Measurements from ENCODE around the gene THRA. TPM values are rescaled to one million over a fixed set of nuclear protein-coding genes. Genes with fewer than 3 reads are reported as not detected.

The THRA gene
- total RNA-seq, 4 donors from 2014 or later = 32.6 to 69.9 (median 48.9) TPM

- H3K4me3 ChIP-seq = peak overlapping the region; percentile 61
- TF ChIP-seq POLR2AphosphoS5 (IDR thresholded peaks at IDR 0.05) (no peak), CTCF (IDR thresholded peaks at IDR 0.05) (no peak), POLR2A (IDR thresholded peaks at IDR 0.05) (no peak), EP300 (IDR thresholded peaks at IDR 0.05) (no peak)
- no peak for DNase-seq (ENCODE audit: low spot score in 2 of 2)
Measured at GRCh38 chr17:40101367-40102210, 38.8 kb downstream of the THRA start.

GRCh38 chr17:40103071-40103661 is 40.4 kb downstream of the THRA start:
- peaks cover 83% of the 10 kb centered on the region for H3K4me1 ChIP-seq
- H3K27me3 ChIP-seq = no peaks in the 10 kb centered on the region
- H3K27ac ChIP-seq = peak overlapping the region; percentile 94
- no peak for DNase-seq (ENCODE audit: low spot score in 2 of 2)
- H3K4me3 ChIP-seq = no peak overlapping the region
- H3K9me3 ChIP-seq = no peaks in the 10 kb centered on the region
- 50% methylated on average over 3 of the region's 3 CpGs for WGBS
- TF ChIP-seq EP300 (IDR thresholded peaks at IDR 0.05) = no peak
- TF ChIP-seq CTCF (IDR thresholded peaks at IDR 0.05) = no peak
- TF ChIP-seq POLR2A (IDR thresholded peaks at IDR 0.05) = no peak
- no peak for TF ChIP-seq POLR2AphosphoS5 (IDR thresholded peaks at IDR 0.05)
- H3K36me3 ChIP-seq = no peaks in the 10 kb centered on the region

More at GRCh38 chr17:40101367-40102210, 38.8 kb downstream of the THRA start:
- Histone ChIP-seq H3K4me1 (peaks cover 83% of the 10 kb centered on the region), H3K27me3 (no peaks in the 10 kb centered on the region), H3K36me3 (peaks cover 2% of the 10 kb centered on the region), H3K27ac (peak overlapping the region; percentile 95), H3K9me3 (no peaks in the 10 kb centered on the region)
- 69% methylated on average over 16 of the region's 16 CpGs for WGBS

- no peaks in the 10 kb centered on the region for H3K9me3 ChIP-seq
- 30% methylated on average over 2 of the region's 2 CpGs for WGBS
- H3K36me3 ChIP-seq = no peaks in the 10 kb centered on the region
- no peak for TF ChIP-seq POLR2A (IDR thresholded peaks at IDR 0.05)
- no peak for TF ChIP-seq EP300 (IDR thresholded peaks at IDR 0.05)
- no peak for TF ChIP-seq CTCF (IDR thresholded peaks at IDR 0.05)
- no peak for TF ChIP-seq POLR2AphosphoS5 (IDR thresholded peaks at IDR 0.05)
- peak overlapping the region; percentile 94 for H3K27ac ChIP-seq
- H3K4me1 ChIP-seq = peaks cover 83% of the 10 kb centered on the region
- H3K27me3 ChIP-seq = no peaks in the 10 kb centered on the region
- no peak overlapping the region for H3K4me3 ChIP-seq
- no peak for DNase-seq (ENCODE audit: low spot score in 2 of 2)
Measured at GRCh38 chr17:40103688-40104087, 40.9 kb downstream of the THRA start.

- Histone ChIP-seq H3K4me3 (no peak overlapping the region), H3K36me3 (no peaks in the 10 kb centered on the region), H3K27ac (peak overlapping the region; percentile 94), H3K4me1 (peaks cover 91% of the 10 kb centered on the region), H3K27me3 (no peaks in the 10 kb centered on the region), H3K9me3 (no peaks in the 10 kb centered on the region)
- no peak for TF ChIP-seq CTCF (IDR thresholded peaks at IDR 0.05)
- TF ChIP-seq POLR2AphosphoS5 (IDR thresholded peaks at IDR 0.05) = peak in 1 of 3 donors; percentile 35
- no peak for TF ChIP-seq POLR2A (IDR thresholded peaks at IDR 0.05)
- 30% methylated on average over 3 of the region's 3 CpGs for WGBS
- DNase-seq (ENCODE audit: low spot score in 2 of 2) = no peak
Measured at GRCh38 chr17:40104594-40105486, 42.1 kb downstream of the THRA start.

Measured in suprapubic skin (tissue), 4 donors.